ENCODE measurements around the gene TMEM131L.

TMEM131L gene

DNA sequence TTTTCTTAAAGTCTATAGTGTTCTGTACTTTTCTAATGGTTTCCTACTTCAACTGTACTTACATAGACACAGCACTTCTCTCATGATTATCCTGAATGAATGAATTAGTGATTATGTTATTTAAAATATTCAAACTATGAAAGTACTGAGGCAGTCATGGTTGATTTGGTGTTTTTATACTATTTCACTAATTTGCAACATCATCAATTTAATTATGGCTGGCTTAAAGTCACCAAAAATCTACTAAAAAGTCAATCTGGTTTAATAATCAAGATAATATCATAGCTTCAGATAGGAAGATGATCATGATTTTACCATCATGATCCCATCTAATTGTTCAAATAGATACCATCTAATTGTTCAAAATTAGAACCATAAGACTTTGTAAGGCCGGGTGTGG, 16.8 kb upstream of the TMEM131L start:
- TF ChIP-seq TEAD4 (IDR thresholded peaks at IDR 0.05): no peak
- TF ChIP-seq, protein P1, sequence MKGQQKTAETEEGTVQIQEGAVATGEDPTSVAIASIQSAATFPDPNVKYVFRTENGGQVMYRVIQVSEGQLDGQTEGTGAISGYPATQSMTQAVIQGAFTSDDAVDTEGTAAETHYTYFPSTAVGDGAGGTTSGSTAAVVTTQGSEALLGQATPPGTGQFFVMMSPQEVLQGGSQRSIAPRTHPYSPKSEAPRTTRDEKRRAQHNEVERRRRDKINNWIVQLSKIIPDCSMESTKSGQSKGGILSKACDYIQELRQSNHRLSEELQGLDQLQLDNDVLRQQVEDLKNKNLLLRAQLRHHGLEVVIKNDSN (IDR thresholded peaks at IDR 0.05): no peak
- TF ChIP-seq ZBTB7A (IDR thresholded peaks at IDR 0.05; ENCODE audit: low read depth): no peak
- TF ChIP-seq, protein P2, sequence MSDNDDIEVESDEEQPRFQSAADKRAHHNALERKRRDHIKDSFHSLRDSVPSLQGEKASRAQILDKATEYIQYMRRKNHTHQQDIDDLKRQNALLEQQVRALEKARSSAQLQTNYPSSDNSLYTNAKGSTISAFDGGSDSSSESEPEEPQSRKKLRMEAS (IDR thresholded peaks at IDR 0.05): no peak
- TF ChIP-seq YY1 (IDR thresholded peaks at IDR 0.05; ENCODE audit: low read depth): no peak
- no peak for TF ChIP-seq CREB1 (IDR thresholded peaks at IDR 0.05; ENCODE audit: low read depth)
- TF ChIP-seq TCF12 (IDR thresholded peaks at IDR 0.05; ENCODE audit: low read depth): no peak

DNA sequence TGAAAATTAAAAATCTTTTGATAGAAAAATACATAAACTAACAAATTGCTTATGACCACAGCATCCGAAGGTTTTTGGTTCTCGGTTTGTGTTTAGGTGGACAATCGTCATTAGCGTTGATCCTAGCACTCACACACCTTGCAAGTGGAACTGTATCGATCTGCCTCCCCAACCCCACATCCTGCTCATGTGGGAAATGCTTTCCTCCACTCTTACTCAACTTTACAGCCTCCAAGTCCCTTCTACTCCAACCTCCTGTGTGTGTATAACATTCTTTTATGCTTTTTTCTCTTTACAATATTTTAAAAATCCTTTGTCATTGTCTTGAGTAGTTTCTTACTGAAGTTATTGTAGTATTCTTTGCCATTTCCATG, 15.6 kb upstream of the TMEM131L start:
- TF ChIP-seq FOXM1 (IDR thresholded peaks at IDR 0.05; ENCODE audit: borderline replicate concordance, low read depth): no peak
- no peak for TF ChIP-seq EP300 (IDR thresholded peaks at IDR 0.05; ENCODE audit: borderline replicate concordance)
- TF ChIP-seq TCF12 (IDR thresholded peaks at IDR 0.05; ENCODE audit: low read depth): no peak
- TF ChIP-seq, protein P1 (IDR thresholded peaks at IDR 0.05): no peak

DNA sequence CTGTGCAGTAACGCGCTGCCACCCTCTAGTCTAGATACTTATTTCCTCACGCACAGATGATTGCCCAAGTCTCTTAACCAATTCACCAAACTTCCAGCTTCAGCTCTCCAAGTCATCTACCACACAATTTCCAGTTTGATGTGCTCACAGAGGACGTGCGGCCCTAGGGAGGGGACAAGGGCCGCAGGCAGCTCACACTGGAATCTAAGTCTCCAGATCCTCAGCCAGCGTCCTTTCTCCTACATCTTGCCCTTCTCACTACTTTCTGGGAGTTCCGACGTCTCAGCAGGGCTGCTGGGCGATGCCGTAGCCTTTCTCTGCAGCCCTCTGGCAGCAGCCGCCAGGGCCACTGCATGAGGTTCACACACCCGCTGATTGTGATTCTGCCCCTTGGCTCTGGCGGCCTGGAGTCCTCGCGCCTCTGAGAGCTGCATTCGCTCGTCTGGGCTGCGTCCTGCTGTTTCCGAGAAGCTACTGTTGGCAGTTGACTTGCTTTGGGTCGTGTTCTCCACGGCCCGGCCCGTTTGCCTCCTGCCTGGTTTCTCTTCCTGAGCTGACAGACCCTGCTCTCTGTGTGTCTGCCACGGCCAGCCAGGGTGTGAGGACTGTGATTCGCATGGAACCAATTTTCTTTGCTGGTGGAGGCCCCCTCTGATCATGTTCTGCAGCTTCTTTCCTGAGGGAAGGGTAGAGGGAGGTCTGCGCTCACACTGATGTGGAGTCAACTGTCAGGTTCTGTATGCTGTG, 14.1 kb upstream of the TMEM131L start:
- TF ChIP-seq, protein P2 (IDR thresholded peaks at IDR 0.05): no peak
- TF ChIP-seq NFIC (IDR thresholded peaks at IDR 0.05): no peak
- TF ChIP-seq RAD21 (IDR thresholded peaks at IDR 0.05; ENCODE audit: low read depth): no peak
- TF ChIP-seq, protein P3, sequence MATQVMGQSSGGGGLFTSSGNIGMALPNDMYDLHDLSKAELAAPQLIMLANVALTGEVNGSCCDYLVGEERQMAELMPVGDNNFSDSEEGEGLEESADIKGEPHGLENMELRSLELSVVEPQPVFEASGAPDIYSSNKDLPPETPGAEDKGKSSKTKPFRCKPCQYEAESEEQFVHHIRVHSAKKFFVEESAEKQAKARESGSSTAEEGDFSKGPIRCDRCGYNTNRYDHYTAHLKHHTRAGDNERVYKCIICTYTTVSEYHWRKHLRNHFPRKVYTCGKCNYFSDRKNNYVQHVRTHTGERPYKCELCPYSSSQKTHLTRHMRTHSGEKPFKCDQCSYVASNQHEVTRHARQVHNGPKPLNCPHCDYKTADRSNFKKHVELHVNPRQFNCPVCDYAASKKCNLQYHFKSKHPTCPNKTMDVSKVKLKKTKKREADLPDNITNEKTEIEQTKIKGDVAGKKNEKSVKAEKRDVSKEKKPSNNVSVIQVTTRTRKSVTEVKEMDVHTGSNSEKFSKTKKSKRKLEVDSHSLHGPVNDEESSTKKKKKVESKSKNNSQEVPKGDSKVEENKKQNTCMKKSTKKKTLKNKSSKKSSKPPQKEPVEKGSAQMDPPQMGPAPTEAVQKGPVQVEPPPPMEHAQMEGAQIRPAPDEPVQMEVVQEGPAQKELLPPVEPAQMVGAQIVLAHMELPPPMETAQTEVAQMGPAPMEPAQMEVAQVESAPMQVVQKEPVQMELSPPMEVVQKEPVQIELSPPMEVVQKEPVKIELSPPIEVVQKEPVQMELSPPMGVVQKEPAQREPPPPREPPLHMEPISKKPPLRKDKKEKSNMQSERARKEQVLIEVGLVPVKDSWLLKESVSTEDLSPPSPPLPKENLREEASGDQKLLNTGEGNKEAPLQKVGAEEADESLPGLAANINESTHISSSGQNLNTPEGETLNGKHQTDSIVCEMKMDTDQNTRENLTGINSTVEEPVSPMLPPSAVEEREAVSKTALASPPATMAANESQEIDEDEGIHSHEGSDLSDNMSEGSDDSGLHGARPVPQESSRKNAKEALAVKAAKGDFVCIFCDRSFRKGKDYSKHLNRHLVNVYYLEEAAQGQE (IDR thresholded peaks at IDR 0.05; ENCODE audit: low read depth): no peak
- TF ChIP-seq EP300 (IDR thresholded peaks at IDR 0.05; ENCODE audit: borderline replicate concordance): no peak
- no peak for TF ChIP-seq TAF1 (IDR thresholded peaks at IDR 0.05; ENCODE audit: low read depth)
- TF ChIP-seq, protein P1 (IDR thresholded peaks at IDR 0.05): no peak
- no peak for TF ChIP-seq YY1 (IDR thresholded peaks at IDR 0.05; ENCODE audit: low read depth)
- no peak for TF ChIP-seq TCF12 (IDR thresholded peaks at IDR 0.05; ENCODE audit: low read depth)
- TF ChIP-seq ZBTB7A (IDR thresholded peaks at IDR 0.05; ENCODE audit: low read depth): no peak
- TF ChIP-seq TEAD4 (IDR thresholded peaks at IDR 0.05): no peak
- no peak for TF ChIP-seq EGR1 (IDR thresholded peaks at IDR 0.05)
- no peak for TF ChIP-seq CREB1 (IDR thresholded peaks at IDR 0.05; ENCODE audit: low read depth)
- TF ChIP-seq FOXM1 (IDR thresholded peaks at IDR 0.05; ENCODE audit: borderline replicate concordance, low read depth): no peak
- TF ChIP-seq CEBPB (IDR thresholded peaks at IDR 0.05): no peak

DNA sequence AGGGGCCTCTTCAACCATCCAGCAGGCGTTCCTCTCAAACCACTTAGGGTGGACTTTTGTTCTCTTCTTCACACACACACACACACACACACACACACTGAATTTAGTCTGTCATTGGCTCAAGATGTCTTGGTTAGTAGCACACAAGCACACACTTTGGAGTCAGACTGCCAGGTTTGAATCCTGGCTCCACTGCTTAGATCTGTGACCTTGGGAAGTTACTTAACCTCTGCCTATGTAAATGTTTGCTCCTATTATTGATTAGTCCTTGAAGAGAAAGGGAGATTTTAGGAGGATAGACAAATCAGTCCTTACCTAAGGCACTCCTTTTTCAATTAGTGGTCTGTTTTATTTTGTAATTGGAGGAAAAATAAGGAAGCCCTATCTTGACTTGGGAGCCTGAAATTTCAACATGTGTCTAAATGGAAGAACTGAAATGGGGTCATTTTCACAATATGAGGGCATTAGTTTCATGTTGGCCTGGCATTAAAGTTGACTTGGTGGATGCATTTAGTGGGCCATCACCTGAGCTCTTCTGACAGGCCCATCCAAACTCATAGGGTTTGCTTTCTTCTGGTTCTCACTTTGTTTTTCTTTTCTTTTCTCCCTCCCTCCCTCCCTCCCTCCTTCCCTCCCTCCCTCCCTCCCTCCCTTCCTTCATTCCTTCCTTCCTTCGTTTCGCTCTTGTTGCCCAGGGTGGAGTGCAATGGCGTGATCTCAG, 13.3 kb upstream of the TMEM131L start:
- no peak for TF ChIP-seq ZBTB7A (IDR thresholded peaks at IDR 0.05; ENCODE audit: low read depth)
- no peak for TF ChIP-seq TAF1 (IDR thresholded peaks at IDR 0.05; ENCODE audit: low read depth)
- TF ChIP-seq CEBPB (IDR thresholded peaks at IDR 0.05): no peak
- TF ChIP-seq, protein P3 (IDR thresholded peaks at IDR 0.05; ENCODE audit: low read depth): no peak
- TF ChIP-seq CREB1 (IDR thresholded peaks at IDR 0.05; ENCODE audit: low read depth): no peak
- no peak for TF ChIP-seq TCF12 (IDR thresholded peaks at IDR 0.05; ENCODE audit: low read depth)
- no peak for TF ChIP-seq EP300 (IDR thresholded peaks at IDR 0.05; ENCODE audit: borderline replicate concordance)
- no peak for TF ChIP-seq TEAD4 (IDR thresholded peaks at IDR 0.05)
- TF ChIP-seq EGR1 (IDR thresholded peaks at IDR 0.05): no peak
- TF ChIP-seq FOXM1 (IDR thresholded peaks at IDR 0.05; ENCODE audit: borderline replicate concordance, low read depth): no peak
- TF ChIP-seq, protein P2 (IDR thresholded peaks at IDR 0.05): no peak
- TF ChIP-seq, protein P1 (IDR thresholded peaks at IDR 0.05): no peak

All from Ishikawa (cell line).